ENCODE measurements around the gene BICC1.

- TF ChIP-seq CTCF (conservative IDR thresholded peaks at IDR 0.05 in 1 of 2, IDR thresholded peaks at IDR 0.05 in 1 of 2; ENCODE audit: low read depth in 1 of 2, low read length in 2 of 2) (no peak), EZH2 (IDR thresholded peaks at IDR 0.05; ENCODE audit: low read length, missing control alignments) (no peak)
These were observed 139.1 kb downstream of the BICC1 start for GRCh38 chr10:58651742-58652141.
